GM12873 (cell line): ENCODE data around the gene WDR6.

Source experiments
- CTCF ChIP-seq: IDR thresholded peaks from 2 replicates; pipeline ENCODE4 v1.5.1; 2012; ENCODE audit warnings: low read depth, mild to moderate bottlenecking, moderate library complexity, low read length, control low read depth; ENCODE audit not compliant: insufficient read depth; ENCODE audit errors: missing control alignments

The WDR6 gene

GRCh38 chr3:49005303-49005680, 1.9 kb upstream of the WDR6 start:
- no peak for TF ChIP-seq CTCF

GRCh38 chr3:49005998-49006397, 1.2 kb upstream of the WDR6 start:
- TF ChIP-seq CTCF: no peak

GRCh38 chr3:49006408-49007067, 653 bp upstream of the WDR6 start:
- no peak for TF ChIP-seq CTCF

- TF ChIP-seq CTCF: no peak
Observed at GRCh38 chr3:49007771-49008528, 759 bp downstream of the WDR6 start.

GRCh38 chr3:49009396-49009795, 2.2 kb downstream of the WDR6 start:
- TF ChIP-seq CTCF: no peak

- TF ChIP-seq CTCF: no peak
Observed at GRCh38 chr3:49012441-49013017, 5.3 kb downstream of the WDR6 start.

GRCh38 chr3:49013113-49013737, 6.0 kb downstream of the WDR6 start:
- TF ChIP-seq CTCF: no peak
